IPS-20b (cell line): Measurements from ENCODE around the gene TTLL11.

Source experiments
- H3K27ac ChIP-seq: one replicate; pipeline ENCODE4 v1.5.1; 2013; ENCODE audit warnings: low read length
- H3K27me3 ChIP-seq: 2 replicates; pipeline ENCODE4 v1.6.1; 2013; ENCODE audit warnings: mild to moderate bottlenecking, low read length, inconsistent platforms; ENCODE audit not compliant: insufficient read depth
- H3K36me3 ChIP-seq: 2 replicates; pipeline ENCODE4 v1.6.1; 2013; ENCODE audit warnings: low read depth, mild to moderate bottlenecking, inconsistent platforms, low read length, moderate library complexity; ENCODE audit not compliant: insufficient read depth
- H3K4me1 ChIP-seq: 2 replicates; pipeline ENCODE4 v1.6.1; 2013; ENCODE audit warnings: mild to moderate bottlenecking, control low read depth, inconsistent platforms, low read length, moderate library complexity; ENCODE audit not compliant: insufficient read depth
- H3K4me3 ChIP-seq: 2 replicates; pipeline ENCODE4 v1.5.1; 2013; ENCODE audit warnings: mild to moderate bottlenecking, low read length, inconsistent platforms
- H3K9ac ChIP-seq: 2 replicates; pipeline ENCODE4 v1.6.1; 2013; ENCODE audit warnings: low read depth, mild to moderate bottlenecking, inconsistent platforms, low read length, moderate library complexity
- H3K9me3 ChIP-seq: 2 replicates; pipeline ENCODE4 v1.6.1; 2013; ENCODE audit warnings: mild to moderate bottlenecking, low read depth, low read length, inconsistent platforms; ENCODE audit not compliant: insufficient read depth

Gene TTLL11

GRCh38 chr9:121844562-121844961 is 248.5 kb downstream of the TTLL11 start:
- H3K36me3 ChIP-seq, result no peaks in the 10 kb centered on the region
- no peak overlapping the region for H3K27ac ChIP-seq
- no peak overlapping the region for H3K4me3 ChIP-seq
- H3K27me3 ChIP-seq, result no peaks in the 10 kb centered on the region
- no peaks in the 10 kb centered on the region for H3K4me1 ChIP-seq
- H3K9ac ChIP-seq, result no peak overlapping the region
- peaks cover 13% of the 10 kb centered on the region for H3K9me3 ChIP-seq

DNA sequence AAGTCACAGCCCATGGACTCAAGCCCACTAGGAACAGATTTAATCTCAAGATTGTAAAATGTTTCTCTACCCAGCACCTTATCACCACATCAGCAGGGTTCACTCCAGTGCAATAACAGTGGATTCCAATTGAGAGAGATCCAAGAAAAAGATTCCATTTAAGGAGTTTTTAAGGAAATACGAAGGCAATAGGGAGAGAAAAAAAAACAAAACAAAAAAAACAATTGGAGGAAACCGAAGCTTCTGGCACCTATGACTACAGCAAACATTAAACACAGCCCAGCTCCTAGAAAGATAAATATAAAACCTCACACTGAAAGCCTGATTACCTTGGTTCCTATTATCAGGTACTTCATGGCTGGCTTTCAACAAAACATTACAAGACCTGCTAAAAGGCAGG is 249.0 kb downstream of the TTLL11 start:
- Histone ChIP-seq H3K4me1 (no peaks in the 10 kb centered on the region), H3K9ac (no peak overlapping the region), H3K27me3 (no peaks in the 10 kb centered on the region), H3K36me3 (no peaks in the 10 kb centered on the region), H3K27ac (no peak overlapping the region), H3K9me3 (peaks cover 13% of the 10 kb centered on the region), H3K4me3 (no peak overlapping the region)

DNA sequence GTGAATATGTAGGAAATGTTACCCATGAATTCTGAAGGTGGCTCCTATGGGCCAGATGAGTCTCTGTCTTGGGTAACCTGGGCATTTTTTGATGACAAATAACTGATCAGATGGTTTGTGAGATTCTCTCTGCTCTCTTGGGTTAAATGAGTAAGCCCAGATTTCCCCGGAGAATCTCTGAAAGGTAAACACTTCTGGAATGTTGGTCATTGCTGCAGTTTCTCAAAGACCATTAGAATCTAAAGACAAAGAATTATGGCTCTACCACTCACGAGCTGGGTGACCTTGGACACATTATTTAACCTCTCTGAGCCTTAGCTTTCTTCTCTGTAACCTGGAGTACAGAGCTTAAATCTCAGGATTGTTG is 250.5 kb downstream of the TTLL11 start:
- Histone ChIP-seq H3K9ac (no peak overlapping the region), H3K4me1 (no peaks in the 10 kb centered on the region), H3K4me3 (no peak overlapping the region), H3K9me3 (peaks cover 4% of the 10 kb centered on the region; the same call in 1 of the 2 replicates), H3K36me3 (no peaks in the 10 kb centered on the region), H3K27me3 (no peaks in the 10 kb centered on the region), H3K27ac (no peak overlapping the region)

GRCh38 chr9:121841771-121842611 is 251.1 kb downstream of the TTLL11 start:
- H3K9me3 ChIP-seq, result peaks cover 4% of the 10 kb centered on the region; the same call in 1 of the 2 replicates
- H3K36me3 ChIP-seq, result no peaks in the 10 kb centered on the region
- no peaks in the 10 kb centered on the region for H3K4me1 ChIP-seq
- no peak overlapping the region for H3K27ac ChIP-seq
- no peaks in the 10 kb centered on the region for H3K27me3 ChIP-seq
- H3K9ac ChIP-seq, result no peak overlapping the region
- no peak overlapping the region for H3K4me3 ChIP-seq

DNA sequence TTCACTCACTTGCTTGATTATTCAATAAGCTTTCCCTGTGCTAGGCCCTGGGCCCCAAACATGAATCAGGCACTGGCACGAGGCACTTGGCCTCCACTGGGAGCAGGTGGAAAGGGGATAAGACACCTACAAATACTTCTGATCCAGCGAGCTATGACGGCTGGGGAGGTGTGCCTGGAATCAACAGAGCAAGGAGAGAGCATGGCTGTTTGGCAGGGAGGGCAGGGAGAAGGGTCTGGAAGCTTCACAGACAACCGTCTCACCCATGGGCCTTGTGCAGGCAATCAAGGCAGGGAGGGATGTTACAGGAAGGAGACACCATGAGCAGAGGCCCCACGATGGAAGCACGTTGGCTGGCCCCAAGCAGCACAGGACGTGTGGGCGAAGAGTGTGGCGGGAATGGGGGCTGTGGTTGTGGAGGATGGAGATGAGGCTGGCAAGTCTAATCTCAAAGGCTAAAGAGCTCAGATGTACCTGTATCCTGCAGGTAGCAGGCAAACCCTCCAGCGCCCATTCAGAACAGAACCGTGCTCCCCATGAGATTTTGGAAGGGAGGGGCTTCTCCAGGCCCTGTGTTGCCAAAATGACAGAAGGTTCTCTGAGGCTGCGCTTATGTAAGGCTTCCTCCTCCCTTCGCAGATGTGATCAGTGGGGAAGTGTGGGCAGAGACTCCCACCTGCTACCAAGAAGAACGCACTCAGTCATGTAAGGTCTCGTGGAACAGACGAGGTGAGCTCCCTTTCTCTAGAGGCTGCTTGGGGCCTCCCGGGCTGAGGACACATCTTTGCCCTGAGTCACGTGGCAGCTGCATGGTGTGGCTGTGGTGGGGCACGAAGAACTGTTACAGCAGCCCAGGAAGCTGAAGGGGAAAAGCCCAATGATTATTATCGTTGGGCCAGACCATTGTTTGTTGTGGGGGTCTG is 252.0 kb downstream of the TTLL11 start:
- H3K9ac ChIP-seq, result no peak overlapping the region

GRCh38 chr9:121839726-121840500 is 253.2 kb downstream of the TTLL11 start:
- H3K9ac ChIP-seq, result no peak overlapping the region
- no peak overlapping the region for H3K4me3 ChIP-seq
- H3K4me1 ChIP-seq, result no peaks in the 10 kb centered on the region

More for the DNA sequence above, 252.0 kb downstream of the TTLL11 start:
- H3K9me3 ChIP-seq, result peaks cover 4% of the 10 kb centered on the region; the same call in 1 of the 2 replicates
- no peak overlapping the region for H3K4me3 ChIP-seq
- H3K36me3 ChIP-seq, result no peaks in the 10 kb centered on the region
- H3K27me3 ChIP-seq, result no peaks in the 10 kb centered on the region
- H3K27ac ChIP-seq, result no peak overlapping the region
- no peaks in the 10 kb centered on the region for H3K4me1 ChIP-seq

DNA sequence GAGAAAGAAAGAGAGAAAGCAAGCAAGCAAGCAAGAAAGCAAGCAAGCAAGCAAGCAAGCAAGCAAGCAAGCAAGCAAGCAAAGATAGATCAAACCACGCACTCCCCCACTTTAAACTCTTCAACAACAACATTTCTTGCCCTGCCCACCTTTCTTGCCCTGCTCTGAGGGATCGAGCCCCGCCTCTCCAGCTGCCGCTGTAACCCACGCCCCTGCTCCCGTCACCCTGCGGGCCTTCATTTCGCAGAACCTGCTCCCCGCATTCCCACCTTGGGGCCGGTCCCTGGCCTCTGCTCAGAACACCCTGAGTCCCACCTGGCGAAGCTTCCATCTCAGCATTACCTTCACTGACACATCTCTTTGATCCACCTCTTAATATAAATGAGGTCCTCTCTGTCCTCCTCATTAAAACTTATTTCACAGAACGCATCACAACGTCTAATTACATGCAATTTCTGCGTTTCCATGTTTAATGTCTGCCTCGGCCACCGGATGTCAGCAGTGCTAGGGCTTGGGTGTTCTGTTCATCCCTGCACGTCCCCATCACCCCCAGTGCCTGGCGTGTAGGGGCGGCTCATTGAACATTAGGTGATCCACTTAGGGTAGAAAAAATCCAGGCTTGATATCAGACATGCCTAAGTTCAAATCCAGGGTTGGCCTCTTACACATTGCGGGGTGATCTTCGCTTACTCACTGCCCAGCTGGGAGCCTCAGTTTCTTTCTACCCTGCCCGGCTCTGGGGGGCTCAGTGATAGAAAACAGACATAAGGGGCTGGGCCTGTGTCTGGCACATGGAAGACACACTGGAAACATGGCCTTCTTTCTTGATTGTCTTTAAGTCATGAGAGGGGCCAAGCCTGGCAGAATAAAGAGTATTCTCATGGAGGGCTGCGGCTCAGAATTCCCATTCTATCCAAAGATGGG is 254.1 kb downstream of the TTLL11 start:
- H3K36me3 ChIP-seq, result no peaks in the 10 kb centered on the region
- H3K4me3 ChIP-seq, result no peak overlapping the region
- no peaks in the 10 kb centered on the region for H3K27me3 ChIP-seq
- no peaks in the 10 kb centered on the region for H3K9me3 ChIP-seq
- H3K9ac ChIP-seq, result no peak overlapping the region
- no peak overlapping the region for H3K27ac ChIP-seq
- no peaks in the 10 kb centered on the region for H3K4me1 ChIP-seq

More at GRCh38 chr9:121839726-121840500, 253.2 kb downstream of the TTLL11 start:
- Histone ChIP-seq H3K9me3 (peaks cover 4% of the 10 kb centered on the region; the same call in 1 of the 2 replicates), H3K27ac (no peak overlapping the region), H3K36me3 (no peaks in the 10 kb centered on the region), H3K27me3 (no peaks in the 10 kb centered on the region)

DNA sequence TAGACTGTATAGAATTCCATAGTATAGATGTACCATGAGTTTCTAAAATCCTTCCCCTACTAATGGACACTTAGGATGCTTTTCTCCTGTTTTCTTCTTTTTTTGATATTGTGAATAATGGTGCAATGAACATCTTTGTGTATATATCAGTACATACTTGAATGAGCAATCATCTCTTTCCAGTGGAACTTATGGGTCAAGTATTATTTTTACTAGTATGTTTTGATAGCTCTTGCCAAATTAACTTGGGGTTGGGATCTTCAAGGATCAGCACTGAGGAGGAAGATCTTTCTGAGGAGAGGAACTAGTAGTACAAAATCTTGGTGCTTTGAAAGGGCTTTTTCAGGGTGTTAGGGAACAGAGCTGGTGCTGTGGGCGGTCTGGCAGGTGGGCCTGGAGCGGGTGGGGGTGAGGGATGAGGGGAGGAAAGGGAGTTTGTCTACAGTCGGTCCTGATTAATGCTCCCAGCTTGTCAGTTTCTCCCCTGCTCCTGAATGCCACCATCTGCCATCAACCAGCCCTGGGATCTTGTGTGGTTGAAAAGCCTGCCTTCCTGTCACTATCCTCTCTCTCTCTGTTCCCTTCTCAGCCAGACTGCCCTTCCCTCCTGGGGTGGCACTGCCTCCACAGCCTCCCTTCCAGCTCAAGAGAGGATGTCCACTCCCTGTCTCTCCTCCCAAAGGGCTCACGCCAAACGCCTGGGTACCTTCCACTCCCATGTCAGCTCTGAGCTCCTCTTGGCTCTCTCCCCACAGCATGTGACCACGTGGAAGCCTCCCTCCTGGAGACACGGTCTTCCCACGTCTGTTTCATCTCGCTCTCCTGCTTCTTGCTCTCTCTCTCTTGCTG is 255.8 kb downstream of the TTLL11 start:
- no peaks in the 10 kb centered on the region for H3K27me3 ChIP-seq
- H3K27ac ChIP-seq, result no peak overlapping the region
- no peaks in the 10 kb centered on the region for H3K36me3 ChIP-seq
- H3K9ac ChIP-seq, result no peak overlapping the region
- no peaks in the 10 kb centered on the region for H3K9me3 ChIP-seq
- no peaks in the 10 kb centered on the region for H3K4me1 ChIP-seq
- no peak overlapping the region for H3K4me3 ChIP-seq

DNA sequence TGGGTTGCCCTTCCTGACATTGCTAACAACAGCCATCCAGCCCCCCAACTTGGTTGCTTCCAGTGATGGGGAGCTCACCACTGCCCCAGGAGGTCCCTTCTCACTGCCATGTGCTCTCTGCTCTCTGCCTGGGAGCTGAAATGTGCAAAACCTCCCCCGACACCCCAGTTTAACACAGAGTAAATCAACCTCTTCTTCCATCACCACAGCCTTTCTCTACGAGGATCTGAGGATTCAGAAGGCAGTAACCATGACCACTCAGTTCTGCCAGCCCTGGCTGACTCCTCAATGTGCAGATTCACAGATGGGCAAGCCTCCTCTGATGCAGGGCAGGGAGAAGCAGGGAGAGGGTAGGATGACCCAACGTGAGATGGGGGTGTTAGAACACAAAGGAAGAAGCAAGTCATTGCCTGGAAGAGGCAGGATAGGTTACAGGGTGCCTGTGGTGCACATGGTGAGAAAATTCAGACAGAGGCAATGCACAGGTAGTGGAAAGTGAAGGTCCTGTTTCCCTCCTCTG is 256.7 kb downstream of the TTLL11 start:
- no peak overlapping the region for H3K4me3 ChIP-seq
- H3K9me3 ChIP-seq, result no peaks in the 10 kb centered on the region
- H3K27ac ChIP-seq, result no peak overlapping the region
- no peaks in the 10 kb centered on the region for H3K36me3 ChIP-seq
- H3K4me1 ChIP-seq, result no peaks in the 10 kb centered on the region
- H3K9ac ChIP-seq, result no peak overlapping the region
- no peaks in the 10 kb centered on the region for H3K27me3 ChIP-seq
